ENCODE measurements around the gene SPANXA1.
"Not testable (repeated sequence)": the region's sequence is repeated elsewhere in the genome, so short reads cannot be mapped to it uniquely, and the experiment has no call there.

Gene SPANXA1, protein sequence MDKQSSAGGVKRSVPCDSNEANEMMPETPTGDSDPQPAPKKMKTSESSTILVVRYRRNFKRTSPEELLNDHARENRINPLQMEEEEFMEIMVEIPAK

DNA sequence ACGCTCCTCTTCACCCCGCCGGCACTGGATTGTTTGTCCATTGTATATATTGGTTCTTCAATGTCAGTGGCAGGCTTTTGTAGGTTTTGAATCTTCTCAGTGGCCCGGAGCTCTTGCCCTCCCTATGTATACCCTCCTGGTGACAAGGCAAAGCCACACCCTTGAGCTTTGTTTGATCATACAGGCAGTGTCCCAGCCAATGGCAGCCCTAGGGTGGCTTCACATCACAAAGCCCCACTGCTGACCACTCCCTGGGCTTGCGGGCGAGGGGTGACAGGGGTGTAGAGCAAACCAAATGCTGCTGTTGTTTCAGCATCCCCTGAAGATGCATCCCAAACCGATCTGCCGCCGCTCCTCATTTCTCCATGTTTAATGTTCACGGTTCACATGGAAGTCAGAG lies at the start of gene SPANXA1:
SPANXA1 (minus strand) TSS at position 101 of the 400 bp plus-strand sequence; CDS start at position 41, 60 bp downstream.
- not testable (repeated sequence) for DNase-seq

DNA sequence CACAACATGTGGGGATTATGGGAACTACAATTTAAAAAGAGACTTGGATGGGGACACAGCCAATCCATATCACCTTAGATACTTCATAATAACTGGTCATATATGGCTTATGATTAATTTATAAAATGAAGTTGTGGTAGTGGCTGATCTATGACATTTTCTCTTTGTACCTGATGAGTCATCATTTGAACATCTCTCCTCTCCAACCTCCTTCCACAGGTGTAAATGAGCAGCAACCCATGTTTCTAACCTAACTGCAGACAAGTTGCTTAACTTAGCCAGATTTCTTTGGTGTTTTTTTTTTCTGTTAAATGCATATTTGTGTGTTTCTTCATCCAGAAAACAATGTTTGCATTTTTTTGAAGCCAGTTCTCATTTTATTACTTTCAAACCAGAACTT lies 47.6 kb upstream of the SPANXA1 start:
- no peak for DNase-seq

DNA sequence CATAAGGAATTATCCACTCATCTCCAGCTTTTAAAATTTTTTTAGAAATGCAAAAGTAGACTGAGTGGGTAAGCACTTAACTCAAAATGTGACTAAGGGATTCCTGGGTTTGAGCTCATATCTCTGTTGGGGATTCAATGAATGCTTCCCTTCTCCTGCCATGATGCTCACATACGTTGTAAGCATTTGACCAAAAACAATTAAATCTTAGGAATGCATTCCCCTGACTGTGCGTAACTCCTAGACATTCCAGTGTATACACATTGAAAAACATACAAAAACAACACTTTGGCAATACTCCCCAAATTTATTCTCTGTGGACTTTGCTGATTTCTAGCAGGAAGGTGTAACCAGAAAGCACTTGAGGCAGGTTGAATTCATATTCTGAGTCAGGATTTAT lies 34.8 kb upstream of the SPANXA1 start:
- DNase-seq = no peak

DNA sequence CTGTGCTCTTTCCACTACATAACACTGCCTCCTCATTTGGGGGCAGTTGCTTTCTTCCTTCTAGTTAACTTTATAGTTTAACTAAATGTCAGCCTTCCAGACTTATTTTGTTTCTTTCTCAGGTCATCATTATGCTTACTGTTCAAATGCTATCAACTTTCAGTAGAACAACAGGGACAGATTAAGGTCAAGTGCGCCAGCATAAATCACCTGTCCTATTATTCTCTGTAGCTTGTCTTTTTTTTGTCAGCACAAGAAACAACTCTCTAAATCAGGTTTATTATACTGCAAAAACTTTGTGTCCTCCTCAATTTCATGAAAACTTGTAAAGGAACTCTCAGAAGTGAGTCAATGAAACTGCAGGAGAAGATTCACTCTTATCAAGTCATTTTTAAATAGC lies 24.6 kb upstream of the SPANXA1 start:
- no peak for DNase-seq

DNA sequence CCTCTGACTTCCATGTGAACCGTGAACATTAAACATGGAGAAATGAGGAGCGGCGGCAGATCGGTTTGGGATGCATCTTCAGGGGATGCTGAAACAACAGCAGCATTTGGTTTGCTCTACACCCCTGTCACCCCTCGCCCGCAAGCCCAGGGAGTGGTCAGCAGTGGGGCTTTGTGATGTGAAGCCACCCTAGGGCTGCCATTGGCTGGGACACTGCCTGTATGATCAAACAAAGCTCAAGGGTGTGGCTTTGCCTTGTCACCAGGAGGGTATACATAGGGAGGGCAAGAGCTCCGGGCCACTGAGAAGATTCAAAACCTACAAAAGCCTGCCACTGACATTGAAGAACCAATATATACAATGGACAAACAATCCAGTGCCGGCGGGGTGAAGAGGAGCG lies 4.9 kb upstream of the SPANXA1 start, which contains the start of gene SPANXA2:
SPANXA2 (plus strand) TSS at position 301 of the 400 bp plus-strand sequence; CDS start at position 361, 60 bp downstream.
- DNase-seq = not testable (repeated sequence)

DNA sequence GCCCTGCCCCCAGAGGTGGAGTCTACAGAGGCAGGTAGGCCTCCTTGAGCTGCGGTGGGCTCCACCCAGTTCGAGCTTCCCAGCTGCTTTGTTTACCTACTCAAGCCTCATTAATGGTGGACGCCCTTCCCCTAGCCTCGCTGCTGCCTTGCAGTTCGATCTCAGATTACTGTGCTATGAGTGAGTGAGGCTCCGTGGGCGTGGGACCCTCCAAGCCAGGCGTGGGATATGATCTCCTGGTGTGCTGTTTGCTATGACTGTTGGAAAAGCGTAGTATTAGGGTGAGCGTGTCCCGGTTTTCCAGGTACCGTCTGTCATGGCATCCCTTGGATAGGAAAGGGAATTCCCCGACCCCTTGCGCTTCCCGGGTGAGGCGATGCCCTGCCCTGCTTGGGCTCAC lies 42.0 kb downstream of the SPANXA1 start:
- DNase-seq = not testable (repeated sequence)

Measured in GDM1 (cell line).